OCI-M1 (cell line): Measurements from ENCODE around the gene SLC9A8.
"Not testable (repeated sequence)": the region's sequence is repeated elsewhere in the genome, so short reads cannot be mapped to it uniquely, and the experiment has no call there.

Experiments
- DNase-seq: peaks from one replicate; lab custom pipeline; 2025; lab: John Stamatoyannopoulos, UW

The SLC9A8 gene, protein sequence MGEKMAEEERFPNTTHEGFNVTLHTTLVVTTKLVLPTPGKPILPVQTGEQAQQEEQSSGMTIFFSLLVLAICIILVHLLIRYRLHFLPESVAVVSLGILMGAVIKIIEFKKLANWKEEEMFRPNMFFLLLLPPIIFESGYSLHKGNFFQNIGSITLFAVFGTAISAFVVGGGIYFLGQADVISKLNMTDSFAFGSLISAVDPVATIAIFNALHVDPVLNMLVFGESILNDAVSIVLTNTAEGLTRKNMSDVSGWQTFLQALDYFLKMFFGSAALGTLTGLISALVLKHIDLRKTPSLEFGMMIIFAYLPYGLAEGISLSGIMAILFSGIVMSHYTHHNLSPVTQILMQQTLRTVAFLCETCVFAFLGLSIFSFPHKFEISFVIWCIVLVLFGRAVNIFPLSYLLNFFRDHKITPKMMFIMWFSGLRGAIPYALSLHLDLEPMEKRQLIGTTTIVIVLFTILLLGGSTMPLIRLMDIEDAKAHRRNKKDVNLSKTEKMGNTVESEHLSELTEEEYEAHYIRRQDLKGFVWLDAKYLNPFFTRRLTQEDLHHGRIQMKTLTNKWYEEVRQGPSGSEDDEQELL

GRCh38 chr20:49812507-49813304, at the start of gene SLC9A8:
SLC9A8 (plus strand) TSS chr20:49812828; CDS start chr20:49812923, 95 bp downstream.
- DNase-seq, result peak; percentile 97

DNA sequence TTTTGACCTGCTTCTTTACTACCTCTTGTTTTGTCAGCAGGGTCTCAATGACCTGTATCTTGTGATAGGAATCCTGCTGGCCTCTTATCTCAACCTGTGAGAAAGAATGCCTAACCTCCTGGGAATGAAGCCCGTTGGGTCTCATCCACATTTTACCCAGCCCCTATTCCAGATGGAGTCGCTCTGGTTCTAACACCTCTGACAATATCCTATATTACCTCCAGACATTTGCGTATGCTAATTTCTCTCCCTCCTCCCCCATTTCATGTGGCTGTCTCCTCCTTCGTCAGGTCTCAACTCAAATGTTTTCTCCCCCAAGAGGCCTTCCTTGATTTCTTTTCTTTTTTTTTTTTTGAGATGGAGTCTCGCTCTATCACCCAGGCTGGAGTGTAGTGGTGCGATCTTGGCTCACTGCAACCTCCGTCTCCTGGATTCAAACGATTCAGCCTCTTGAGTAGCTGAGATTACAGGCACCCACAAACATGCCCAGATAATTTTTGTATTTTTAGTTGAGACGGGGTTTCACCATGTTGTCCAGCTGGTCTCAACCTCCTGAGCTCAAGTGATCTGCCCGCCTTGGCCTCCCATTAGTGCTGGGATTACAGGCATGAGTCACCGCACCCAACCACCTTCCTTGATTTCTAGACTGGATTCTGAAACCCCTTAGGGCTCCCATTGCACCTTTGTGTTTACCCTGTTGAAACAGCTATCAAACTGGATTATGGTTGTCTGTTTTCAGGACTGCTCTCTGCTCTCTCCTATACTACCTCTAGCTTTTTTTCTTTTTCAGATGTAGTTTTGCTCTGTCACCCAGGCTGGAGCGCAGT, 49.5 kb upstream of the SLC9A8 start:
- no peak for DNase-seq

DNA sequence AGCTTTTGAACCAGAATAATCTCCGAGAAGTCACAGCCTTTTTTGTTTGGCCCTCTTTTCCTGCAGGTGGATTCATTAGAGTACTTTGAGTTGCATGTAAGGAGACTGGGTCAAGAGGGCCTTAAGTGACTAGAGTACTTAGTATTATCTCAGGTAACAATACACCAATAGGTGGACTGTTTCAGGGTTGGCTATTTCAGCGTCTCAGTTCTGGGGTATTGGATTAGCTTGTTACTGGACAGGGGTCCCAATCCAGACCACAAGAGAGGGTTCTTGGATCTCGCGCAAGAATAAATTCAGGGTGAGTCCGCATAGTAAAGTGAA, 47.3 kb upstream of the SLC9A8 start:
- DNase-seq, result no peak

GRCh38 chr20:49765846-49766541, 46.6 kb upstream of the SLC9A8 start:
- DNase-seq, result peak; percentile 36

DNA sequence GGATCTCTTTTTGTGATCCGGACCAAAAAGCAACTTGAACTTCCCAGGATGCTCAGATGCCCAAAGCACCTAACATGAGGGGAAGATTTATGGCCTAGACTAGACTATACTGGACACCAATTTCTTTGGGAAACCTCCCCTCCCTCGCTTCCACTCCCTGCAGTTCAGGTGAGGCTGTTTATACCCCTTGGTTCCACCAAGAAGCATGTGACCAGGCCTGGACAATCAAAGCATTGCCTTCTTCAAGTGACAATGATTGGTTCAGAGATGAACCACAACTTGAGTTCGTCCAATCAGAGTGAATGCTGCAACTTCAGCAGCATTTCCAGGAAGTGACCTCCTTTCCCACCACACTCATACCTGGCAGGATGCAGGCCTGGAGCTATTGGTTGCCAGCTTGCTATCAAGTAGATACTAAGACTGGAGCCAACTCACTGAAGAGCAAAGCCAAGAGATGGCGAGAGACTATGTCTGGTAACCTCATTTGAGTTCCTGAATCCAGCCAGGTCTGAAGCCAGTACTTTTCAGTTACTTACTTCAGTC, 45.6 kb upstream of the SLC9A8 start:
- DNase-seq, result peak; percentile 31

DNA sequence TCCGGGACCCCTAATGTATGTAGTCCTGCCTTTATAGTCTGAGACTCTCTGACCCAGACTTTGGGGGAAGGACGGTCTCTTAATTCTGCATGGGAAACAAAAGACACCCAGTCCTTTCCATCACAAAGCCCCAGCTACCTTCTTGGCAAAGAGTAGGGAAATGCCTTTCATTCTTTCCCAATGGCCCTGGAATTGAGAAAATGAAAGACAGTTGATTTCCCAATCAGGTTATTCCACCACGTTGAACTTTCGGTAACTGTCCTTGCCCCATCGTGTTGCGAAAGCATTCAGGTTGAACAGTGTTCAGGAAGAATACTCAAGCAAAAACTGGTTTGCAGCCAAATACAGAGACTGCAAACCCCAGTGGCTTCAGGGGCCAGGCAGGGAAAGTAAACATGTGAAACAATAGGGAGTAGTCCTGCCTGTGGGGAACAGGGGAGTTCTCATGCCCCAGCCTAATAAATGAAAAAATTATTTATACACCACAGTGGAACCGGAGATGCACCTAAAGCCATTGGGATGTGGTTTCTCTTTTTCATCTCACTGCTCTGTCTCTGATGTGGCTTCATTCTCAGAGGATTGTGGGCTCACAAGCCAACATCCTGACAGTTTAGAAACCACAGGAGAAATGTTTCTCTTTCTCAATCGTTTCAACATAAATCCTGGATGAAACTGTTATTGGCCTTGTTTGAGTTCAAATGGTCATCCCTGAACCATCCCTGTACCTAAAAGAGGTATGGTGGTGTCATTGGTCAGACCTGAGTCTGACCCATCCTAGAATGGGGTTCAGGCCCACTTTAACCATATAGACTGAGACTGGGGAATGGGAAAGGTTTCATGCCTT, 44.2 kb upstream of the SLC9A8 start:
- DNase-seq, result peak; percentile 78

- no peak for DNase-seq
Measured at GRCh38 chr20:49769048-49769581, 43.5 kb upstream of the SLC9A8 start.

DNA sequence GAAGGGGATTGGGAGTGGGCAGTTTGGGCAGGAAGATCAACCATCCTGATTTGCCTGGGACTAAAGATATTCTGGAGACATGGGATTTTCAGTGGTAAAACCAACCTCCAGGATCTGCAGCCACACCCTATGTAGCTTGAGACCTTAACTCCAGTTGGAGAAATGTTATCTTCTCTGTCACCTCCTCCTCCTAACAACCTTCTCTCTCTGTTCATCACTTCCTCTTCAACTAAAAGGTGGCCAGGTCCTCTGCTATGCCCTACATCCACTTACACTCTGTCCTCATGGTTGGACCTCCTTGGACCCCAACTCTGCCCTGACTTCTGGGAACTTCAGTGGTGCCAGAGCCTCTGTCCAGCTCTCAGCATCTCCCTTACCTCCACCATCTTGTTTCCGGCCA, 42.0 kb upstream of the SLC9A8 start:
- no peak for DNase-seq

GRCh38 chr20:49774213-49774612, 38.4 kb upstream of the SLC9A8 start:
- not testable (repeated sequence) for DNase-seq

DNA sequence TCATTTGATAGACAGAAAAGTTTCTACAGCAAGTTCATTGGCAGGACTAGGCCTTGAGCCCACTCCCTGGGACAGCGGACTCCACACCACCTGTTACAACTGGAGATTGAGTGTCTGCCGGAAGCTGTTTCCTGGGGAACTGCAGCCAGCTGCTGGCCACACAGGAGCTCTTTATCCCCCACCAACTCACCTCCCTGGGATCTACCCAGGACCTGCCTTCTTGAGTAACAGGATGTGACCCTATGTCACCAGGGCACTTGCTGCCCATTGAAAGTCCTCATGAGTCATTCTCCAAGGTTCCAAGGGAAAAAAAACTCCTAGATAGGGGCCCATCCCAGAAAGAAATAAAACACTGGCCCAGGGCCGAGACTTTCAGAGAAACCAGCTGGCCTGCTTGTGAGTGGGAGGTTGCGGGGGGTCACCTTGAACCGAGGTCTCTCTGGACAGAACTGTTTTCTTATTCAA, 37.4 kb upstream of the SLC9A8 start:
- no peak for DNase-seq

DNA sequence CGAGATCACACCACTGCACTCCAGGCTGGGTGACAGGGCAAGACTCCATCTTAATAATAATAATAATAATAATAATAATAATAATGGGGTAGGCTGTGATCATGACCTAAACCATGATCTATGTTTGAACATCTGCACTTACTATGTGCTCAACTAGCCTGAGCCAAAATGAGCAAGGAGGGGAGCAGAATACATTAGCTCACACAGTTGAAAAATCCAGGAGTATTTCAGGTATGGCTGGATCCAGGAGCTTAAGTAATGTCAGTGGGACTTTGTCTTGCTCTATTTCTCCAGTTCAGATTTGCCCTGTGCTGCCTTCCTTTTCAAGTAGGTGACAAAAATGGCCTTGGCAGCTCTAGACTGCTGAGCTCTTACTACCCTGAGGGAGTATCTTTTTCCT, 32.7 kb upstream of the SLC9A8 start:
- DNase-seq, result no peak

DNA sequence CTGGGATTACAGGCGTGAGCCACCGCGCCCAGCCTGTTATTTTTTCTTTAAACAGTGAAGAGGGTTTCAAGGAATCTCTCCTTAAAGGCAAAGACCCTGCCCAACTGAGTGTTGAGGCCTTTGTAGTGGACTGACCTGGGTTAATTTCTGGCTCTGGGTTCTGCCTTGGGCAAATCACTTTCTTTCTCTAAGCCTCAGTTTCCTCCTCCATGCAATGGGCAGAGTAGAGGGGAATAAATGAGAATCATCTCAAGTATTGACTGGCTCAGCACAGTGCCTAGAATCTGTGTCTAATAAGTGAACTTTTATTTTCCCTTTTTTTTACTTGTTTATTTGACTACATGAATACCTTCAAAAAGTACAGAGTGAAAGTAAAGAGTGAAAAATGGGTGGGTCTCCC, 31.0 kb upstream of the SLC9A8 start:
- DNase-seq, result peak; percentile 13

DNA sequence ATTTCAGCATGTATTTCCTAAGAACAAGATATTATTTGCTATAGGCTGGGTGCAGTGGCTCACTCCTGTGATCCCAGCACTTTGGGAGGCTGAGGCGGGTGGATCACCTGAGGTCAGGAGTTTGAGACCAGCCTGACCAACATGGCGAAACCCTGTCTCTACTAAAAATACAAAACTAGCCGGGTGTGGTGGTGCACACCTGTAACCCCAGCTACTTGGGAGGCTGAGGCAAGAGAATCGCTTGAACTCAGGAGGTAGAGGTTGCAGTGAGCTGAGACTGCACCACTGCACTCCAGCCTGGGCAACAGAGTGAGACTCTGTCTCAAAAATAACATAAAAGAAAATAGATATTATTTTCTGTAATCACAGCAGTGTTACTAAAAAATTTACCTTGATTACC, 30.2 kb upstream of the SLC9A8 start:
- not testable (repeated sequence) for DNase-seq

- DNase-seq, result not testable (repeated sequence)
Measured at GRCh38 chr20:49783021-49783995, 29.3 kb upstream of the SLC9A8 start.

DNA sequence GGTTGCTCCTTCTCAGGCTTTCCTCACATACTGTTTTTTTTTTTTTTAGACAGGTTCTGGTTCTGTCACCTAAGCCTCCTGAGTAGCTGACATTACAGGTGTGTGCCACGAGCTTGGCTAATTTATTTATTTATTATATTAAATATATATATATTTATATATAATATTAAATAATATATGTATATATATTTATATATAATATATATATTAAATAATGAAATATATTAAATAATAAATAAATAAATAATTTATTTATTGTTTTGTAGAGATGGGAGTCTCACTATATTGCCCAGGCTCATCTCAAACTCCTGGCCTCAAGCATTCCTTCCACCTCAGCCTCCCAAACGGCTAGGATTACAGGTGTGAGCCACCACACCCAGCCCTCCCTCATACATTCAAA, 28.3 kb upstream of the SLC9A8 start:
- no peak for DNase-seq

DNA sequence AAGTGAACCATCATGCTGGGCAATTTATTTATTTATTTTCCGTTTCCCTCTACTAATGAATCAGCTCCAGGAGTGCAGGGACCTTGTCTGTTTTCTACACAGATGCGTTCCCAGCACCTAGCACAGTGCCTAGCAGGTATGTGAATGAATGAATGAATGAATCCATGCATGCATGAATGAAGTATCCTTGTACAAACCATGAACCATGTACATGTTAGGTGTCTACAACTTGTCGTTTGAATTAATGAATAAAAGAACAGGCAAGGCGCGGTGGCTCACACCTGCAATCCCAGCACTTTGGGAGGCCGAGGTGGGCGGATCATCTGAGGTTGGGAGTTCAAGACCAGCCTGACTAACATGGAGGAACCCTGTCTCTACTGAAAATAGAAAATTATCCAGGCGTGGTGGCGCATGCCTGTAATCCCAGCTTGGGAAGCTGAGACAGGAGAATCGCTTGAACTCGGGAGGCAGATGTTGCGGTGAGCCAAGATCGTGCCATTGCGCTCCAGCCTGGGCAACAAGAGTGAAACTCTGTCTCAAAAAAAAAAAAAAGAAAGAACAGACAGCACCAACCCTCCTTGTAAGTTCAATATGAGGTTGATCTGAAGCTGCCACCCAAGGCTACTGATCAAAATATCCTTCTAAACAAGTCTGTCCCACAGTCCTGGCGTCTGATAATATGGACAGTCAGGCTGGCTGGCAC, 27.3 kb upstream of the SLC9A8 start:
- no peak for DNase-seq

DNA sequence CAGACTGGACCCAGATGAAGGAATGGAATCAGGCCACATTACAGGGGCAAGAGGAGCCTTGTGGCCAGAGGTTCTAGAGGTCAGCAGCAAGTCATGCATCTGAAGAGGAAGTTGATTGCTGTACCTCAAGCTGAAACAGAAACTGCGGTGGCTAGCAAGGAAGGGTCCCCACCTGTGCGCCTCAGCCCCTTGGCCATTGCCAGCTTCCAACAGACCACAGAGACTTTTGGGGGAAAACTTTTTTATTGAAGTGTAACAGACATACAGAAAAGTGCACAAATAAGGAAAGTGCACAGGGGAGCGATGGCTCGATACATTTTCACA, 26.8 kb upstream of the SLC9A8 start:
- DNase-seq, result peak; percentile 81

DNA sequence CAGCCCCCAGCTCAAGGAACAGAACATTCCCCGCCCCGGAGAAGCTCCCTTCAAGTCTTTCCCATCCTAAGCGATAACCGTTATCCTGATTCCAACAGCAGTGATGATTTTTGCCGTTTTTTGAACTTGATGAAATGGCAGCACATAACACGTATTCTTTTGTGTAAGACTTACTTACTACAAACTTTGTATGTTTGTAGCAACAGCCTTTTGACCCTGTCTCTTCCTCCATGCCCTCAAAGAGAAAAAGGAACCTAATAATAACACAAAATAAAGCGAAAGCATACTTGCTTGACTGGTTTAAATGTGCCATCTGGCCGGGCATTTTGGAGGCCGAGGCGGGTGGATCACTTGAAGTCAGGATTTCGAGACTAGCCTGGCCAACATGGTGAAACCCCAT, 26.4 kb upstream of the SLC9A8 start:
- no peak for DNase-seq
